ENCODE measurements around the gene GPD2.

- TF ChIP-seq CTCF (IDR thresholded peaks at IDR 0.05) (no peak), POLR2A (IDR thresholded peaks at IDR 0.05) (no peak), EP300 (IDR thresholded peaks at IDR 0.05) (no peak)
Measured at GRCh38 chr2:156615836-156616322, 179.7 kb downstream of the GPD2 start.
